ENCODE data around the gene DNAAF3.
"Not testable (repeated sequence)": the region's sequence is repeated elsewhere in the genome, so short reads cannot be mapped to it uniquely, and the experiment has no call there.

DNAAF3 gene

DNA sequence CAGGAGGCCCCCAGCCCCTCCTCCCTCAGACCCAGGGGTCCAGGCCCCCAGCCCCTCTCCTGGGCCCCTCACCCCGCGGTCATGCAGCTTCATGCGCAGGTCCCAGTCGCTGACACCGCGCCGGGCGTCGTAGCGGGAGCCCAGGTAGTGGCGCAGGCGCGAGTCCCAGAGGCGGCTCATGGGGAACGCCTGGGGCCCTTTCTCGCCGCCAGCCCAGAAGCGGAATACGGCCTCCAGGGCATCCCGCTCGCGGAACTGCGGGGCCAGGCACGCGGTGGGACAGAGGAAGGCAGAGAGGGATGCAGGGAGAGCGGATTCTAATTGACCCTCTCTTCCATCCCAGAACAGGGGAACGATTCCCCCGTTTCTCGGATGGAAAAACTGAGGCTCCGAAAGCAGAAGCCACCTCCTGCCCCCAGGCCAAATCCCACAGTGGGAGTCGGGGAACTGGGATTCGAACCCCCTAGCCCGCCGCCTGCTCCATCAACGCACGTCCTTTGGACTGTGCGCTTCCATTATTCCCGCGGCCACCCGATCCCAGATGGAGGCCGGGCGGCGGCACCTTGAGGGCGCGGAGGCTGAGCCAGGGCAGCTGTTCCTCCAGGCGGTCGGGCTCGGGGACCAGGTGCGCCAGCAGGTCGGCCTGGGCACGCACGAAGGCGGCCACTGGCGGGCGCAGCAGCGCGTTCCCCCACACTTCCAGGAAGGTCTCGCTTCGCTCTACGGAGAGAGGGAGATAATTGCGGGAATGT is 4.7 kb downstream of the DNAAF3 start:
- H3K27me3 ChIP-seq (replicated peaks; ENCODE audit: control insufficient read depth, insufficient read depth, low read length, poor library complexity, severe bottlenecking) = peaks cover 54% of the 10 kb centered on the region
- no peaks in the 10 kb centered on the region for H3K36me3 ChIP-seq (ENCODE audit: control insufficient read depth, insufficient read depth, low read length)
- H3K4me3 ChIP-seq (ENCODE audit: insufficient read depth, low read depth, low read length, poor library complexity, severe bottlenecking) = no peak overlapping the region
- no peak overlapping the region for H3K27ac ChIP-seq (ENCODE audit: insufficient read depth, low read length, poor library complexity, severe bottlenecking)
- H3K9me3 ChIP-seq (ENCODE audit: control insufficient read depth, low read length) = no peaks in the 10 kb centered on the region
- no peak for DNase-seq
- peaks cover 9% of the 10 kb centered on the region for H3K4me1 ChIP-seq (ENCODE audit: control insufficient read depth, insufficient read depth, low read length, poor library complexity, severe bottlenecking)

DNA sequence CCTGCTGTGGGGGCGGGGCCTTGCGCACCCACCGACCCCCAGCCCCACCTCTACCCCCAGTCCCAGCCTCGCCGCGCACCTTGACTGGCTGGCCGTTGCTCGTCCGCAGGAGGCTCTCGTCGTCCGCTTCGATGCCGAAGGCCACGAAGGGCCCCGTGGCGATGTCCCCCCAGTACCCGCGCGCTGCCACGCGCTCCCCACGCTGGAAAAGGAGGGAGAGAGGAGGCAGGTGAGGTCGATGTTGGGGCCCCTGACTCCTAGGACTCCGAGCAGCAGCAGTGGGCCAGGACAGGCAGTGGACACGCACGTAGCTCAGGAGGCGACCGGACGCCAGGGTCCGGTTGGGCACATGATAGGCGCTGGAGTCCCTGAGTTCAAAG is 5.4 kb downstream of the DNAAF3 start:
- Histone ChIP-seq H3K4me3 (ENCODE audit: insufficient read depth, low read depth, low read length, poor library complexity, severe bottlenecking) (no peak overlapping the region), H3K27ac (ENCODE audit: insufficient read depth, low read length, poor library complexity, severe bottlenecking) (no peak overlapping the region), H3K36me3 (ENCODE audit: control insufficient read depth, insufficient read depth, low read length) (no peaks in the 10 kb centered on the region), H3K4me1 (ENCODE audit: control insufficient read depth, insufficient read depth, low read length, poor library complexity, severe bottlenecking) (peaks cover 4% of the 10 kb centered on the region), H3K9me3 (ENCODE audit: control insufficient read depth, low read length) (no peaks in the 10 kb centered on the region), H3K27me3 (replicated peaks; ENCODE audit: control insufficient read depth, insufficient read depth, low read length, poor library complexity, severe bottlenecking) (peaks cover 54% of the 10 kb centered on the region)
- DNase-seq = no peak

DNA sequence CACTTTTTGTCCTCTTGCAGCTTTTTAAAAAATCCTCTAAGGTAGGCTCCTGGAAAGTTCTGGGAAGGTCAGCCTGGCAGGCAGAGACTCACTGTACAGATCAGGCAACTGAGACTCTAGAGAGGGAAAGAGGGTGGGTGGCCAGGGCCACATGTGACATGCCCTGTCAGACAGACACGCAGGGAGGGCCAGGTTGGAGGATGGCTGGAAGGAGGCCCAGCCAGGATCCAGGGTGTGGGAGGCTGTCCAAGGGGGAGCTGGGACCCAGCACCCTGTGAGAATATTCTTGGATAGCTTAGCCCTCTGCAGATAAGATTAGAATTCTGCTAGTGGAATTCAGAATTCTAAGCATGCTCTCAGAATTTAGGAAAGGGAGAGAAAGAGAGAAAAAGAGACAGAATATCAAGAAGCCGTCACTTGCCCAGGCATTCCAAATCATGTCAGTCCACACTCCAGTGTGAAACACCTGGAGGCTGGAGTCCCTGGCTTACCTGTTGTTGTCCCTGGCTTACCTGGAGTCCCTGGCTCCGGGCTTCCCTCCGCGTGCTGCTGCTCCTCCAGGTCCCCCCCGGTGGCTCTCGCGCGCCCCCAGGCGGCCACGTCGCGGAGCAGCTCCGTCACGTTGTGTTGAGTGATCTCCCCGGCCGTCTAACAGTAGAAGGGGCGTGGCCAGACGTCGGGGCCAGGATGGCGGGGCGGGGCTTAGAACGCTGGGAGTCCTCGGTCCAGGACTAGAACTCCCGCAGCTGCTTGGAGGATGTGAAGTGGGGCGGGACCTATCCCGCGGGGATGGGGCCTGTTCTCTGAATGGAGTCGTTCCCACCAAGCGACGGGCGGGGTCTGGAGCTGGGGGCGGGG is 6.1 kb downstream of the DNAAF3 start:
- Histone ChIP-seq H3K27ac (ENCODE audit: insufficient read depth, low read length, poor library complexity, severe bottlenecking) (no peak overlapping the region), H3K4me1 (ENCODE audit: control insufficient read depth, insufficient read depth, low read length, poor library complexity, severe bottlenecking) (peaks cover 3% of the 10 kb centered on the region), H3K27me3 (replicated peaks; ENCODE audit: control insufficient read depth, insufficient read depth, low read length, poor library complexity, severe bottlenecking) (peaks cover 49% of the 10 kb centered on the region), H3K9me3 (ENCODE audit: control insufficient read depth, low read length) (no peaks in the 10 kb centered on the region), H3K36me3 (ENCODE audit: control insufficient read depth, insufficient read depth, low read length) (no peaks in the 10 kb centered on the region), H3K4me3 (ENCODE audit: insufficient read depth, low read depth, low read length, poor library complexity, severe bottlenecking) (no peak overlapping the region)
- peak; percentile 69 to 74 (median 72) for DNase-seq

DNA sequence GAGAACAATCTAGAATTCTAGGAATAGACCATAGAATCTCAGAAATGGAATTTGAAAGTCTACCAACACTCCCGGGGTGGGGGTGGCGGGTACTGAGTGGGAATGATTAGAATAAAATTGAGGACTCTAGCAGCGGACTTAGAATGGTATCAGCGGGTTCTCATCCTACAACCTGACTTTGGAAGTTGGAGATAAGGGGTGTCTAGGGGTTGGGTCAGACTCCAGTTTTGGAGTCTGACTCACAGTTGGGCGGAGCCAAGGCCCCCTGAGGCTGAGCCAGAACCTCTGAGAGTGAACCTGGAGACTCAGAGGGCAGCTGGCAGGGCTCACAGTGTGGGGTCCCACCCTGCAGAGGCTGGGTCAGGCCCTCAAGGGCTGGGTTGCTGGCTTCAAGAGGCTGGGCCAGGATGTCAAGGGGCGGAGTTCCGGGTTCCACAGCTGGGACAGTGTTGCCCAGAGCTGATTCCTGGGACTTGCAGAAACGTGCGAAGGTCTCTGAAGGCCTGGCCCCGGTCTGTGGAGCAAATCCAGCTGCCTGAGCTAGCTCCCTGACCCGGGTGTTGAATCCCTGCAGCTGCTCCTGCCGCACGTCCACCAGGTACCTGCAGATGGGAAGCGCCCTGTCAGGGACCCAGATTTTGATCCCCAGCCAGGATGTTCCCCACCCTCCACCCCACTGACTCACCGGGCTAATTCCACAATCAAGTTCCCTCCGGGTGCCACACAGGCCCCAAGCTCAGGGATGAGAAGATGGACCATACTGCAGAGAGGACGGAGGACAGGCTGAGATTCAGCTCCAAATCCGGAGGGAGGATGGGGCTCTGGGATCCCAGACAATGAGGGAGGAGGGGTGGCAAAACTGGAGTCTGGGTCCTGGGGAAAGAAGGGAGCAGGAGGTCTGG is 7.3 kb downstream of the DNAAF3 start:
- Histone ChIP-seq H3K36me3 (ENCODE audit: control insufficient read depth, insufficient read depth, low read length) (no peaks in the 10 kb centered on the region), H3K9me3 (ENCODE audit: control insufficient read depth, low read length) (no peaks in the 10 kb centered on the region), H3K27me3 (replicated peaks; ENCODE audit: control insufficient read depth, insufficient read depth, low read length, poor library complexity, severe bottlenecking) (peaks cover 48% of the 10 kb centered on the region), H3K27ac (ENCODE audit: insufficient read depth, low read length, poor library complexity, severe bottlenecking) (no peak overlapping the region), H3K4me1 (ENCODE audit: control insufficient read depth, insufficient read depth, low read length, poor library complexity, severe bottlenecking) (peaks cover 4% of the 10 kb centered on the region), H3K4me3 (ENCODE audit: insufficient read depth, low read depth, low read length, poor library complexity, severe bottlenecking) (no peak overlapping the region)
- DNase-seq = no peak

DNA sequence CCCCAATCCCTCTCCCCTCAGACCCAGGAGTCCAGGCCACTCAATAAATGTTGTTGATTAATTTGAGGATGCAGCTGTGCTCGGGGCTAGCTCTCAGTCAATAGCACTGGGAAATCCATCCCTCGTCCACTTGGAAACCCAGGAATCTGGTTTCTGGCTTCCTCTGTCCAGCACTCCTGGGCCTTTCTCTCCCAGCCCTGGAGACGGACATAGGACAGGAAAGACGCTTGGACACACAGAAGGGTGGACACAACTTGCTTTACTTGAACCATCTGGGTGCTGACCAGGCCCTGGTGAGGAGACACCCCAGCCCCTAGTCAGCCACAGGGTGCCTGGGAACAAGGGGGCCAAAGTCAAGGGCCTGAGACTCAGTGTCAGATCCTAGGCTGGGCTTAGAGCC is 8.0 kb downstream of the DNAAF3 start:
- no peaks in the 10 kb centered on the region for H3K9me3 ChIP-seq (ENCODE audit: control insufficient read depth, low read length)
- DNase-seq = no peak
- H3K4me1 ChIP-seq (ENCODE audit: control insufficient read depth, insufficient read depth, low read length, poor library complexity, severe bottlenecking) = peaks cover 11% of the 10 kb centered on the region
- no peaks in the 10 kb centered on the region for H3K36me3 ChIP-seq (ENCODE audit: control insufficient read depth, insufficient read depth, low read length)
- H3K4me3 ChIP-seq (ENCODE audit: insufficient read depth, low read depth, low read length, poor library complexity, severe bottlenecking) = no peak overlapping the region
- H3K27ac ChIP-seq (ENCODE audit: insufficient read depth, low read length, poor library complexity, severe bottlenecking) = no peak overlapping the region
- peaks cover 44% of the 10 kb centered on the region for H3K27me3 ChIP-seq (replicated peaks; ENCODE audit: control insufficient read depth, insufficient read depth, low read length, poor library complexity, severe bottlenecking)

DNA sequence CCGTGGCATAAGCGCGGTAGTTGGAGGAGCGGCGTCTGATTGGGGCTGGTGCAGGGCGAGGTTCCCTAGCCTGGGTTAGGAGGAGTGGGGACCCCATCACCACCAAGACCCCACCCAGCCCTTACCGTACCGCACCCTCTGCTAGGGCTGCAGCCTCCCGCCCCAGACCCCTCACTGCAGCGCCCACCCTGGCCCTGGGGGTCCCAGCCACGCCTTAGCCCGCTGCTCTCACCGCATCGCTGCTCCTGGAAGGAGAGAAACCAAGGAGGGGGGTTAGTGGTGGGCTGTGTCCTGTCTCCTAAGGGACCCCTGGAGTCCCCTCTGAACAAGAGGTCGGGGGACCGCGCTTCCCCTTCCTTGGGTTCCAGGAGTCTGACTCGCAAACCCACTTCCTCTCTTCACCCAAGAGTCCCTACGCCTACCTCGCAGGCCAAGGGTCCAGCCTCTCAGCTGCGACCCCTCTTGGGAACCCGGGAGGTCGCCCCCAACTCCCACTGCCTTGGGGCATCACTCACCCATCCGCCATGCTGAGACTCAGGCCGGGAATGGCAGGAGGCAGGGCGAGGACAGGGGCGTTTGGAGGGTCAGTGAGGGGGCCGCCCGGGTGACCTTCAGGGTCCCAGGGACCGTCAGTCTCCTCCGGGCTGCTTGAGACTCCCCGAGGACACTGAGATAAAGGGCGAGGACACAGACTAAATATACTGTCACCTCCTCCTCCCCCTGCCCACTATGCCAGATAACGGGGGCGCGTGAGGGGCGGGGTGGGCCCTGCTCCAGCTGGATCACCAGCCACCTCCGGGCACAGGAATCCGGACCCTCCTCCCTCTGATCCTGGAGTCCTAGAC is 9.1 kb downstream of the DNAAF3 start, which contains the start of gene TNNI3:
TNNI3 (minus strand) TSS at position 669 of the 845 bp plus-strand sequence; CDS start at position 526, 143 bp downstream.
- H3K4me3 ChIP-seq (ENCODE audit: insufficient read depth, low read depth, low read length, poor library complexity, severe bottlenecking) = no peak within 1 kb of the TSS
- peaks cover 11% of the 10 kb centered on the region for H3K4me1 ChIP-seq (ENCODE audit: control insufficient read depth, insufficient read depth, low read length, poor library complexity, severe bottlenecking)
- H3K9me3 ChIP-seq (ENCODE audit: control insufficient read depth, low read length) = no peaks in the 10 kb centered on the region
- H3K27me3 ChIP-seq (replicated peaks; ENCODE audit: control insufficient read depth, insufficient read depth, low read length, poor library complexity, severe bottlenecking) = peaks cover 44% of the 10 kb centered on the region
- no peaks in the 10 kb centered on the region for H3K36me3 ChIP-seq (ENCODE audit: control insufficient read depth, insufficient read depth, low read length)
- no peak within 1 kb of the TSS for H3K27ac ChIP-seq (ENCODE audit: insufficient read depth, low read length, poor library complexity, severe bottlenecking)
- DNase-seq = no peak

DNA sequence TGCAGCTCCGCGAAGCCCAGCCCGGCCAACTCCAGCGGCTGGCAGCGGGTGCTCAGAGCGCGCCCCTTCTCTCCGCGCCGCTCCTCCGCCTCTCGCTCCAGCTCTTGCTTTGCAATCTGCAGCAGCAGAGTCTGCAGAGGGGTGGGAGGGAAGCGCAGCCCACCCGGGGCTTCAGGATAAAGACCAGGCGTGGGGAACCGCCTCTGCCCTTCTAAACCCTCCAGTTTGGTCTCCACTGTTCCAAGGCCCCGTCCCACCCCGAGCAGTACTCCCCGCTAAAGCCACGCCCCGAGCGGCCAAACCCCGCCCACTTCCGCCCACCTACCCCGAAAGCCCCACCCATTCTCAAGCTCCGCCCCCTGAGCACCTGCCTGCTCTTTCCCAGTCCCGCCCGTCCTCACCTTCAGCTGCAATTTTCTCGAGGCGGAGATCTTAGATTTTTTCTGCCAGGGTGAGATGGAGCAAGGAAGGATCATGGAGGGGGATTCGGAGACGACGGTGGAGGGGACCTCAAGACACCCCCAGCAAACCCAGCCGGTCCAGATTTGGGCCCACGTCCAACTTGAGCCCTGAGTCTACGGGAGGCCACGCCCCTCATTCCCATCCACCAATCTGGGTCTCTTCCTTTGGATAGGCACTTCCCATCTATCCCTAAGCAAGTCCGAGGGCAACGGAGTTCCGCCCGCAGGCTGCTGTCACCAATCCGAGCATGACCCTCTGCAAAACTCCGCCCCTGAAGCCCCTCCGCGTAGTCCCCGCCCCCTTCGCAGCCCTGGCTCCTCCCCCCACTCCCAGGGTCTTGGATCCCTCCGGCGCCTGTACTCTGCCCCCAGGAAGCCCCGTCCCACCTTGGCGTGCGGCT is 10.0 kb downstream of the DNAAF3 start:
- no peak overlapping the region for H3K4me3 ChIP-seq (ENCODE audit: insufficient read depth, low read depth, low read length, poor library complexity, severe bottlenecking)
- DNase-seq = no peak

DNA sequence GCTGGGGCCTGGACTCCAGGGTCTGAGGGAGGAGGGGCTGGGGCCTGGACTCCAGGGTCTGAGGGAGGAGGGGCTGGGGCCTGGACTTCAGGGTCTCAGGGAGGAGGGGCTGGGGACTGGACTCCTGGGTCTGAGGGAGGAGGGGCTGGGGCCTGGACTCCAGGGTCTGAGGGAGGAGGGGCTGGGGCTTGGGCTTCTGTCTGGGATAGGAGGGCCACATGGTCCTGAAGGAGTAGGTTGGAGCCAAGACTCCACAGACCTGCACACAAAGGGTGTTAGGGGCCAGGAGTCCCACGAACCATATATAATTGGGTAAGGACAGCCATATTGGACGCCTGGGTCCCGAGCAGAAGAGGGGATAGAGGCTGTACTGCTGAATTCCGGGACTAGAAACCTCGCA is 10.6 kb downstream of the DNAAF3 start:
- DNase-seq; H3K36me3 ChIP-seq (ENCODE audit: control insufficient read depth, insufficient read depth, low read length); H3K27ac ChIP-seq (ENCODE audit: insufficient read depth, low read length, poor library complexity, severe bottlenecking); H3K4me3 ChIP-seq (ENCODE audit: insufficient read depth, low read depth, low read length, poor library complexity, severe bottlenecking); H3K9me3 ChIP-seq (ENCODE audit: control insufficient read depth, low read length): not testable (repeated sequence)
- H3K4me1 ChIP-seq (ENCODE audit: control insufficient read depth, insufficient read depth, low read length, poor library complexity, severe bottlenecking) = peaks cover 11% of the 10 kb centered on the region
- peaks cover 34% of the 10 kb centered on the region for H3K27me3 ChIP-seq (replicated peaks; ENCODE audit: control insufficient read depth, insufficient read depth, low read length, poor library complexity, severe bottlenecking)

More for the DNA sequence above, 10.0 kb downstream of the DNAAF3 start:
- Histone ChIP-seq H3K4me1 (ENCODE audit: control insufficient read depth, insufficient read depth, low read length, poor library complexity, severe bottlenecking) (peaks cover 11% of the 10 kb centered on the region), H3K9me3 (ENCODE audit: control insufficient read depth, low read length) (no peaks in the 10 kb centered on the region), H3K27ac (ENCODE audit: insufficient read depth, low read length, poor library complexity, severe bottlenecking) (no peak overlapping the region), H3K27me3 (replicated peaks; ENCODE audit: control insufficient read depth, insufficient read depth, low read length, poor library complexity, severe bottlenecking) (peaks cover 41% of the 10 kb centered on the region), H3K36me3 (ENCODE audit: control insufficient read depth, insufficient read depth, low read length) (no peaks in the 10 kb centered on the region)

All from effector memory CD4-positive, alpha-beta T cell (primary cell).